GM23338 (cell line): Measurements from ENCODE around the gene DNAI1. TPM values are rescaled to one million over a fixed set of nuclear protein-coding genes. Genes with fewer than 3 reads are reported as not detected.
A peak's percentile ranks its signal among the peaks of the same experiment; 100 is the strongest.

Source experiments
- ATAC-seq: fragments of 200-7000 bp; cut with Tn5 transposase; 3 replicates; pipeline ENCODE4 v1.9.1; 2020
- DNase-seq: peaks from one replicate; pipeline ENCODE4 v3.0.0-alpha.2; 2015; ENCODE audit warnings: low spot score
- H2AFZ ChIP-seq: fragments of 200-600 bp; sonication (generic); 2 replicates; pipeline ENCODE4 v1.8.0; 2016; ENCODE audit warnings: antibody characterized with exemption, mild to moderate bottlenecking, moderate library complexity
- H3F3A ChIP-seq: fragments of 200-600 bp; sonication (generic); replicated peaks from 2 replicates; pipeline ENCODE4 v1.8.0; 2017; ENCODE audit warnings: antibody characterized with exemption, mixed run types, low read depth
- H3K27ac ChIP-seq: fragments of 200-600 bp; sonication (generic); 2 replicates; pipeline ENCODE4 v1.6.1; 2016; ENCODE audit warnings: low read depth
- H3K27me3 ChIP-seq: fragments of 200-600 bp; sonication (generic); 2 replicates; pipeline ENCODE4 v1.8.0; 2016; ENCODE audit warnings: mild to moderate bottlenecking, mixed run types, moderate library complexity; ENCODE audit not compliant: insufficient read depth
- H3K36me3 ChIP-seq: fragments of 200-600 bp; sonication (generic); 2 replicates; pipeline ENCODE4 v1.8.0; 2016; ENCODE audit warnings: mild to moderate bottlenecking; ENCODE audit not compliant: insufficient read depth
- H3K4me1 ChIP-seq: fragments of 200-600 bp; sonication (generic); 2 replicates; pipeline ENCODE4 v1.8.0; 2016; ENCODE audit warnings: mild to moderate bottlenecking, moderate library complexity; ENCODE audit not compliant: insufficient read depth
- H3K4me2 ChIP-seq: fragments of 200-600 bp; sonication (generic); 2 replicates; pipeline ENCODE4 v1.7.1; 2017; ENCODE audit warnings: mixed run types
- H3K4me3 ChIP-seq: fragments of 200-600 bp; sonication (generic); 2 replicates; pipeline ENCODE4 v1.6.1; 2016; ENCODE audit warnings: mixed run types
- H3K79me2 ChIP-seq: fragments of 200-600 bp; sonication (generic); replicated peaks from 2 replicates; pipeline ENCODE4 v1.8.0; 2017; ENCODE audit warnings: mild to moderate bottlenecking; ENCODE audit not compliant: insufficient read depth
- H3K9me2 ChIP-seq: fragments of 200-600 bp; sonication (generic); 2 replicates; pipeline ENCODE4 v1.8.0; 2017; ENCODE audit not compliant: insufficient read depth
- H4K20me1 ChIP-seq: fragments of 200-600 bp; sonication (generic); replicated peaks from 2 replicates; pipeline ENCODE4 v1.8.0; 2017; ENCODE audit warnings: mild to moderate bottlenecking; ENCODE audit not compliant: insufficient read depth
- H3K27ac Mint-ChIP-seq: 2 replicates; pipeline ENCODE4 v1.8.0; 2020; ENCODE audit warnings: inconsistent platforms, mild to moderate bottlenecking, moderate library complexity, mixed read lengths
- H3K27me3 Mint-ChIP-seq: 3 replicates; pipeline ENCODE4 v1.8.0; 2022; ENCODE audit warnings: low read depth, mild to moderate bottlenecking, moderate library complexity, mixed read lengths, inconsistent platforms; ENCODE audit not compliant: insufficient read depth, poor library complexity
- H3K36me3 Mint-ChIP-seq: 3 replicates; pipeline ENCODE4 v1.8.0; 2021; ENCODE audit warnings: low read depth, mild to moderate bottlenecking, inconsistent platforms, moderate library complexity, mixed read lengths
- H3K4me1 Mint-ChIP-seq: 3 replicates; pipeline ENCODE4 v1.8.0; 2020; ENCODE audit warnings: mild to moderate bottlenecking, inconsistent platforms, mixed read lengths
- H3K4me3 Mint-ChIP-seq: 3 replicates; pipeline ENCODE4 v1.8.0; 2021; ENCODE audit warnings: moderate library complexity, mild to moderate bottlenecking, inconsistent platforms, mixed read lengths
- H3K9me3 Mint-ChIP-seq: 3 replicates; pipeline ENCODE4 v1.8.0; 2020; ENCODE audit warnings: moderate library complexity, mild to moderate bottlenecking, inconsistent platforms, mixed read lengths
- STAT1 ChIP-seq: IDR thresholded peaks from one replicate; pipeline ENCODE4 v1.6.1; 2016; ENCODE audit warnings: antibody characterized with exemption; ENCODE audit not compliant: unreplicated experiment
- ZNF114 ChIP-seq: fragments of 250-450 bp; sonication (Bioruptor Pico); IDR thresholded peaks from 2 replicates; pipeline ENCODE4 v1.5.0; 2020; ENCODE audit warnings: mild to moderate bottlenecking, moderate library complexity
- ZNF331 ChIP-seq: fragments of 250-450 bp; sonication (Bioruptor Pico); IDR thresholded peaks from 2 replicates; pipeline ENCODE4 v1.5.0; 2020; ENCODE audit warnings: low read depth, mild to moderate bottlenecking, moderate library complexity
- polyA plus RNA-seq: library from polyadenylated mRNA; unstranded; fragments of >200 nt; fragmentation: Nextera tagmentation; extraction: Ambion mirVana; gene quantifications from 2 replicates; pipeline ENCODE4 v1.2.1, GENCODE V29; 2016
- total RNA-seq: library from RNA; depleted of rRNA; stranded (reverse); fragments of >200 nt; shearing (Covaris generic); gene quantifications from 2 replicates; pipeline ENCODE4 v1.2.3, GENCODE V29; 2014
- TF ChIP-seq, protein P1 (sequence below): IDR thresholded peaks from one replicate; pipeline ENCODE4 v1.6.1; 2018; ENCODE audit warnings: antibody characterized with exemption; ENCODE audit not compliant: unreplicated experiment

DNAI1 gene
- total and polyA plus RNA-seq, 2 experiments from 2014 or later, result 1.0 to 1.1 TPM

DNA sequence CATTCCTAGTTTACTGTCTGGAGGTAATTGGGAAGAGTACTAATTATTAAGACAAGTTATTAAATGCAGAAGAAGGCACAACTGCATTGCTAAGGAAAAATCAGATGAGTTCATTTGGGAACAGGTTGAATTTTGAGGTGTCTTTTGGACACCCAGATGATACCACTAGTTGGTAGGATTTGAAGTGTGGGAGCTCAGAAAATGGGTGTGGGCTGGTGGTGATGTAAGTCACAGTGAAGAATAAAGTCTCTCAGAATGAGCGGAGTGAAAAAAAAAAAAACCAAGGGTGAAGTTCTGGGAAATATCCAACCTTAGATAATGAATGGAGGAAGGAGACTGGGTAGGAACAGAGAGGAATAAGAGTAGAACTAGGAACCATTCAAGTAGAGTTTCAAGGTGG, 46.3 kb upstream of the DNAI1 start:
- no peaks in the 10 kb centered on the region for H3F3A ChIP-seq
- H3K4me1 ChIP-seq, result no peaks in the 10 kb centered on the region
- no peaks in the 10 kb centered on the region for H3K27me3 ChIP-seq
- no peak overlapping the region for H3K4me2 ChIP-seq
- Mint-ChIP-seq H3K9me3 (no peaks in the 10 kb centered on the region), H3K4me3 (no peak overlapping the region), H3K27me3 (peaks cover 3% of the 10 kb centered on the region), H3K27ac (no peak overlapping the region), H3K36me3 (no peaks in the 10 kb centered on the region), H3K4me1 (no peaks in the 10 kb centered on the region)
- H4K20me1 ChIP-seq, result 0 out of 2 replicates have a peak, but pooled peaks cover 3% of the 10 kb centered on the region
- no peak overlapping the region for H3K27ac ChIP-seq
- ATAC-seq (no peak), DNase-seq (no peak)
- no peak overlapping the region for H2AFZ ChIP-seq
- H3K4me3 ChIP-seq, result no peak overlapping the region
- H3K36me3 ChIP-seq, result no peaks in the 10 kb centered on the region
- H3K9me2 ChIP-seq, result no peaks in the 10 kb centered on the region
- TF ChIP-seq, protein P1, sequence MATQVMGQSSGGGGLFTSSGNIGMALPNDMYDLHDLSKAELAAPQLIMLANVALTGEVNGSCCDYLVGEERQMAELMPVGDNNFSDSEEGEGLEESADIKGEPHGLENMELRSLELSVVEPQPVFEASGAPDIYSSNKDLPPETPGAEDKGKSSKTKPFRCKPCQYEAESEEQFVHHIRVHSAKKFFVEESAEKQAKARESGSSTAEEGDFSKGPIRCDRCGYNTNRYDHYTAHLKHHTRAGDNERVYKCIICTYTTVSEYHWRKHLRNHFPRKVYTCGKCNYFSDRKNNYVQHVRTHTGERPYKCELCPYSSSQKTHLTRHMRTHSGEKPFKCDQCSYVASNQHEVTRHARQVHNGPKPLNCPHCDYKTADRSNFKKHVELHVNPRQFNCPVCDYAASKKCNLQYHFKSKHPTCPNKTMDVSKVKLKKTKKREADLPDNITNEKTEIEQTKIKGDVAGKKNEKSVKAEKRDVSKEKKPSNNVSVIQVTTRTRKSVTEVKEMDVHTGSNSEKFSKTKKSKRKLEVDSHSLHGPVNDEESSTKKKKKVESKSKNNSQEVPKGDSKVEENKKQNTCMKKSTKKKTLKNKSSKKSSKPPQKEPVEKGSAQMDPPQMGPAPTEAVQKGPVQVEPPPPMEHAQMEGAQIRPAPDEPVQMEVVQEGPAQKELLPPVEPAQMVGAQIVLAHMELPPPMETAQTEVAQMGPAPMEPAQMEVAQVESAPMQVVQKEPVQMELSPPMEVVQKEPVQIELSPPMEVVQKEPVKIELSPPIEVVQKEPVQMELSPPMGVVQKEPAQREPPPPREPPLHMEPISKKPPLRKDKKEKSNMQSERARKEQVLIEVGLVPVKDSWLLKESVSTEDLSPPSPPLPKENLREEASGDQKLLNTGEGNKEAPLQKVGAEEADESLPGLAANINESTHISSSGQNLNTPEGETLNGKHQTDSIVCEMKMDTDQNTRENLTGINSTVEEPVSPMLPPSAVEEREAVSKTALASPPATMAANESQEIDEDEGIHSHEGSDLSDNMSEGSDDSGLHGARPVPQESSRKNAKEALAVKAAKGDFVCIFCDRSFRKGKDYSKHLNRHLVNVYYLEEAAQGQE, result no peak
- TF ChIP-seq ZNF331 (no peak), ZNF114 (CRISPR knock-in tag) (no peak)
- no peaks in the 10 kb centered on the region for H3K79me2 ChIP-seq

DNA sequence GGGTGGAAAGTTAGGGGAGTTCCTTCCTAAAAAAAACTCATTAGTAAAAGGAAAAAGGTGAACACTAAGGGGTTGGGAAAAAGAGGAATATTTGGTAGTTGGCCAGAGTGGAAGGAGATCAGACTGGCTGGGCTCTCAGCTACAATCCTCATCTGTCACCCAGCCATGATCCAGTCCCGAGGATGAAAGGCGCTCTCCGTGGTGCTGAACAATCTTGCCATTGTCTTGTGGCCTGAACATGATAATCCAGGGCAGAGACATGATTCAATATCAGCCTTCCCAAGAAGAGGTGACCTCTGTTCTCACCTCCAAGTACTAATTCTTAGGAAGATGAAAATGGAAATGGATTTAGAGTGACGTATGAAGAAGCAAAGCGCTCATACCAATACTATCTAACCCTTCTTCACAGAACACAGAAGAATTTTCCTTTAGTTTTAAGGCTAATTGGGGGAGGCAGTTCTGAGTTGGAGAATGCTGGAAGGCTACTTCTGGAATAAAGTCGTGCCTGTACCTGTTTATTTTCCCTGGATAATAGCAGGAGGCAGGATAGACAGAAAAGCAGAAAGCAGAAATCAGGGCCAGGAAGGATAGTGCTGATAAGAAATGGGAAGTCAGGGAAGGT, 45.3 kb upstream of the DNAI1 start:
- H3K27me3 Mint-ChIP-seq, result peaks cover 3% of the 10 kb centered on the region

More for the DNA sequence above, 45.3 kb upstream of the DNAI1 start:
- Histone ChIP-seq H3K4me2 (no peak overlapping the region), H3K36me3 (no peaks in the 10 kb centered on the region), H3K27ac (no peak overlapping the region), H3K9me2 (no peaks in the 10 kb centered on the region), H3K79me2 (no peaks in the 10 kb centered on the region), H3K27me3 (no peaks in the 10 kb centered on the region), H3K4me3 (no peak overlapping the region), H4K20me1 (0 out of 2 replicates have a peak, but pooled peaks cover 3% of the 10 kb centered on the region), H2AFZ (no peak overlapping the region), H3F3A (no peaks in the 10 kb centered on the region), H3K4me1 (no peaks in the 10 kb centered on the region)
- peak; percentile 90 for DNase-seq
- Mint-ChIP-seq H3K4me1 (no peaks in the 10 kb centered on the region), H3K27ac (no peak overlapping the region), H3K4me3 (no peak overlapping the region), H3K9me3 (no peaks in the 10 kb centered on the region), H3K36me3 (no peaks in the 10 kb centered on the region)
- ATAC-seq, result peak; percentile 97
- no peak for TF ChIP-seq STAT1
- TF ChIP-seq, protein P1, result peak; percentile 92
